Heart right ventricle (tissue), 16 donors: ENCODE measurements around the gene KCNH4. TPM values are rescaled to one million over a fixed set of nuclear protein-coding genes. Genes with fewer than 3 reads are reported as not detected.

ENCODE experiments used
- ATAC-seq, 8 donors: fragments of 200-7000 bp; cut with Tn5 transposase; one replicate each; pipeline ENCODE4 v1.9.1; 2020; ENCODE audit warnings: mild to moderate bottlenecking in 8 of 8, moderate library complexity in 8 of 8, moderate number of reproducible peaks in 1 of 8
- DNase-seq, 2 donors: peaks; one replicate each; pipeline ENCODE4 v3.0.0-alpha.2; 2020
- H3K27ac ChIP-seq, 10 donors: fragments of 200-600 bp; sonication (generic) in 2 of 10; one replicate each; pipeline versions ENCODE4 v1.5.0 to v1.8.0; 2020 to 2022; ENCODE audit warnings: mild to moderate bottlenecking in 3 of 10
- H3K27me3 ChIP-seq, 7 donors: fragments of 200-600 bp; one replicate each; pipeline ENCODE4 v1.8.0; 2021 to 2022; ENCODE audit warnings: mild to moderate bottlenecking in 2 of 7
- H3K36me3 ChIP-seq, 9 donors: fragments of 200-600 bp; sonication (generic) in 1 of 9; one replicate each; pipeline versions ENCODE4 v1.5.0 to v1.8.0; 2020 to 2022; ENCODE audit warnings: mild to moderate bottlenecking in 2 of 9
- H3K4me1 ChIP-seq, 9 donors: fragments of 200-600 bp; sonication (generic) in 1 of 9; one replicate each; pipeline versions ENCODE4 v1.5.0 to v1.8.0; 2020 to 2022; ENCODE audit warnings: mild to moderate bottlenecking in 4 of 9
- H3K4me3 ChIP-seq, 10 donors: fragments of 200-600 bp; sonication (generic) in 2 of 10; one replicate each; pipeline versions ENCODE4 v1.5.0 to v1.8.0; 2020 to 2022; ENCODE audit warnings: mild to moderate bottlenecking in 7 of 10, moderate library complexity in 2 of 10
- H3K9me3 ChIP-seq, 11 donors: fragments of 200-600 bp in 10 of 11; sonication (generic) in 2 of 11; one replicate each; pipeline versions ENCODE4 v1.5.0 to v1.8.0; 2013 to 2022; ENCODE audit warnings: mild to moderate bottlenecking in 2 of 11, control low read depth in 1 of 11, moderate library complexity in 1 of 11
- CTCF ChIP-seq, 9 donors: fragments of 200-600 bp; sonication (generic) in 2 of 9; IDR thresholded peaks; one replicate each; pipeline versions ENCODE4 v1.5.0 to v1.8.0; 2021 to 2022; ENCODE audit warnings: antibody characterized with exemption in 9 of 9, mild to moderate bottlenecking in 5 of 9, moderate library complexity in 1 of 9
- WGBS, 2 donors: extraction: QIAGEN DNeasy Blood & Tissue Kit; methylation state at CpG; one replicate each; pipeline ENCODE4 v1.1.7; 2013; ENCODE audit warnings: inconsistent platforms in 1 of 2; 5-methylcytosine and 5-hydroxymethylcytosine counted together
- intact Hi-C, 10 donors: fragments of 100-400 bp; cut with DNase I; formaldehyde crosslinking; loops; one replicate each; pipeline versions ENCODE4 v1.11.1 to v1.14.2; 2022
- polyA plus RNA-seq, 2 donors: library from polyadenylated mRNA; stranded (reverse); fragments of 200-250 nt; gene quantifications; one replicate each; pipeline ENCODE4 v1.2.3, GENCODE V29; 2013
- total RNA-seq, 10 donors: library from RNA; stranded (reverse); fragmentation: NEBNext Ultra II Directional in 3 of 10; extraction: Animal tissue kit (Norgen Biotek cat#: 25700) in 3 of 10; gene quantifications; one replicate each; pipeline versions ENCODE4 v1.2.1 to v1.2.4, GENCODE V29; 2021 to 2023
- donor health status: Arrhythmogenic right ventricular cardiomyopathy.
- donor health status: ischemic (EF 13 %, LVEDD 7.1; RV severe dilation, severe dysfunction).
- donor health status: healthy with polysubstance abuse.
- donor health status: DM: no; HTN: yes; CAD: no.
- donor health status: DM: no; HTN: no; CAD: no.
- donor health status: ischemic (EF 25% LVEDD 6.9; RV normal size, moderate dysfunction).
- donor health status: ischemic (EF 25% LVEDD 5.7; RV mildly dilated, moderate dysfunction).
- donor health status: healthy.
- donor health status: DM: yes; HTN: yes; CAD: no.
- donor health status: Ischemic cardiomyopathy.
- donor health status: ischemic (EF 35%, LVEDD 5.7; RV mildly dilated, moderate dysfunction).
- donor health status: nonischemic (EF 11% LVEDD 7.7; RV severe dilation, severe dysfunction).
- donor health status: DM: yes; HTN: yes; CAD: no.
- donor health status: PGD.
- donor health status: ischemic (EF 29% LVEDD 5.4; RV normal size, mild dysfunction).
- donor health status: nonischemic (EF 23%, LVEDD 6.1; RV moderate dilation, normal function).

Gene KCNH4
- total and polyA plus RNA-seq, 12 donors = 0.06 to 0.29 (median 0.13) TPM; not detected in 4

GRCh38 chr17:42116705-42117396 is 64.1 kb downstream of the KCNH4 start:
- intact Hi-C loops = loop anchor here (1.0 to 5.0 kb wide), 12 partner anchors 50 to 155 kb away; partner anchors contain the start of genes CNP (in 2 of the 10), KCNH4 (in 2 of the 10) and NKIRAS2 (in 2 of the 10)
- TF ChIP-seq CTCF (IDR thresholded peaks at IDR 0.05) = peak; percentile 50 to 86 (median 82)
- peak; percentile 75 to 85 for DNase-seq
- Histone ChIP-seq H3K27ac (no peak overlapping the region), H3K4me1 (peaks cover 11 to 46% (median 26%) of the 10 kb centered on the region in 9 donors), H3K4me3 (no peak overlapping the region), H3K36me3 (peaks cover 0 to 67% (median 0%) of the 10 kb centered on the region in 9 donors), H3K9me3 (no peaks in the 10 kb centered on the region), H3K27me3 (no peaks in the 10 kb centered on the region)
- peak in 6 of 8 donors; percentile 19 to 37 (median 28) for ATAC-seq
- WGBS, 2 donors = 34 to 38% methylated on average over 18 of the region's 18 CpGs

- Histone ChIP-seq H3K9me3 (no peaks in the 10 kb centered on the region), H3K27me3 (no peaks in the 10 kb centered on the region), H3K36me3 (peaks cover 0 to 75% (median 0%) of the 10 kb centered on the region in 9 donors), H3K4me1 (peaks cover 7 to 40% (median 17%) of the 10 kb centered on the region in 9 donors), H3K4me3 (no peak overlapping the region), H3K27ac (no peak overlapping the region)
- no peak for TF ChIP-seq CTCF (IDR thresholded peaks at IDR 0.05)
- intact Hi-C loops = loop anchor here in 3 of 10 donors (2.0 to 5.0 kb wide), 3 partner anchors 47 to 149 kb away; no protein-coding TSS in a partner anchor
- no peak for DNase-seq
- WGBS, 2 donors = 95 to 97% methylated on average over 9 of the region's 9 CpGs
- no peak for ATAC-seq
These were observed 66.8 kb downstream of the KCNH4 start for GRCh38 chr17:42114118-42114517.

DNA sequence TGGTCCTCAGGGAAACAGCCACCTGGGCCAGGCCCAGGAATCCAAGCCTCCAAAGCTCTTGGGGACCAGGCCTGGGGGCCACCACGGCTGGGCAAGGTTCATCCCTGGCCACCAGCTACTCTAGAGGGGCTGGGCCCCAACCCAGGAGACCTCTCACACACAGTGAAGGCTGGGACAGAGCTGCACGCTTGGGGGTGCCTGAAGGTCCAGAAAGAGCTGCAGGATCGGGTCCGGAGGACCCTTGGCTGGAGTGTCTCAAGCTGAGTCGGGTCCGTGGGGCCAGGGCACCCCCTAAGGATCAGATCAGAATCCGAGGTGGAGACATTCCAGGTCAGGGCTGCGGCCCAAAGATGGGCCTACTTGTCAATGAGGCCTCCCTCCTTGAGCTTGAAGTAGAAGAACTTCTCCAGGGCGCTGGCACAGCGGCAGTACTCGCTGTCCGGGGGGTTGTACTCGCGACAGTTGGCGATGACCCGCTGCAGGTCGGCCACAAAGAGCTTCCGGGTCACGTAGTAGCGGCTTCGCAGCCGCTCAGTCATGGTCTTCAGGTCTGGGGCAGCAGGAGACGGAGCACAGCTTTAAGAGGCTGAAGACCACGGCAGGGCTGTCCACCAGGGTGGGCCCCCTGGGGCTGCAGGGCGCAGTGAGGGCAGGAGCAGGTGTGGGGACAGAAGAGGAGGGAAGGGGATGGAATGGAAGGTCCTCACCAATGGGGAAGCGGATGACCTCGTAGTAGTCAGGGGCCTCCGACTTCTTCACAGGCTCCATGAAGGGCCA is 67.5 kb downstream of the KCNH4 start:
- Histone ChIP-seq H3K27ac (peak overlapping the region in 9 of 10 donors; percentile 69 to 93 (median 91)), H3K27me3 (no peaks in the 10 kb centered on the region), H3K36me3 (peaks cover 0 to 76% (median 0%) of the 10 kb centered on the region in 9 donors), H3K9me3 (no peaks in the 10 kb centered on the region), H3K4me3 (peak overlapping the region in 1 of 10 donors; percentile 65), H3K4me1 (peaks cover 7 to 36% (median 17%) of the 10 kb centered on the region in 9 donors)
- no peak for TF ChIP-seq CTCF (IDR thresholded peaks at IDR 0.05)
- ATAC-seq (no peak), DNase-seq (no peak)
- 92 to 93% methylated on average over 28 of the region's 28 CpGs for WGBS, 2 donors
- intact Hi-C loops = loop anchor here in 3 of 10 donors (2.0 to 5.0 kb wide), 3 partner anchors 46 to 149 kb away; no protein-coding TSS in a partner anchor

DNA sequence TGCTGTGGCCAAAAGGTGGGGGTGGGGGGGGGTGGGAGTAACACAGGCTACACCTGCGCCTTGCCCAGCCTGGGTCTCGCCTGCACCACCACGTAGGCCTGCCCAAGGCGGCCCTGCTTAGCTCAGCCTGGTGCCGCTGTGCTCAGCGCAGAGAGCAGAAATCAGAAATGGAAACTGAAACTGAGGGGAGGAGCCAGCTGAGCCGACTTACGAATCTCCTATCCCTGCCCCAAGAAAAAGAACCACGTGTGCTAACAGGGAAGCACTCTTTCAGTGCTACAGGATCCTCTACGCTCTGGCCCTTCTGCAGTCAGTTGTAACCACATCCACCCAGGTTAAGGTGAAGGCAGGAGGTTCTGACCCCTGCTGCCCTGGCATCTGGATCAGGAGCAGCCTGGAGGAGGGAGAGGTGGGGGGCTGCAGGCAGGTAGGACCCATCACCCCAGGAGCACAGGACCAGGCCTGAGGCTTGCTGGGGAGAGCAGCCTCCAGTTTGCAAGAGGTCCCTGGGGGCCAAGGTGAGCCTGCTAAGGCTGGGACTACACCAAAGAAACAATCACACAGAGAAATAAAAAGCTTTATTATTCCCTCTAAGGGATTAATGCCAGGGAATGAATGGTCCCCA is 68.3 kb downstream of the KCNH4 start, which contains the start of gene DHX58:
TSS of gene DHX58 (minus strand) at position 163 of the 625 bp plus-strand sequence. CDS start 822 bp downstream, outside the sequence.
- ATAC-seq = peak; percentile 65 to 93 (median 85)
- Histone ChIP-seq H3K4me3 (peak within 1 kb of the TSS; percentile 16 to 69 (median 62)), H3K27me3 (no peaks in the 10 kb centered on the region), H3K36me3 (peaks cover 0 to 77% (median 0%) of the 10 kb centered on the region in 9 donors), H3K27ac (peak within 1 kb of the TSS; percentile 69 to 93 (median 90)), H3K9me3 (no peaks in the 10 kb centered on the region), H3K4me1 (peaks cover 7 to 37% (median 17%) of the 10 kb centered on the region in 9 donors)
- peak in 1 of 9 donors; percentile 9 for TF ChIP-seq CTCF (IDR thresholded peaks at IDR 0.05)
- DNase-seq = peak; percentile 56 to 82
- intact Hi-C loops = loop anchor here in 2 of 10 donors (5.0 kb wide), 2 partner anchors 45 to 85 kb away; no protein-coding TSS in a partner anchor
- WGBS, 2 donors = 24 to 33% methylated on average over 10 of the region's 10 CpGs
